ENCODE measurements around the gene CCL22.
"Not testable (repeated sequence)": the region's sequence is repeated elsewhere in the genome, so short reads cannot be mapped to it uniquely, and the experiment has no call there.

CCL22 gene, protein sequence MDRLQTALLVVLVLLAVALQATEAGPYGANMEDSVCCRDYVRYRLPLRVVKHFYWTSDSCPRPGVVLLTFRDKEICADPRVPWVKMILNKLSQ

DNA sequence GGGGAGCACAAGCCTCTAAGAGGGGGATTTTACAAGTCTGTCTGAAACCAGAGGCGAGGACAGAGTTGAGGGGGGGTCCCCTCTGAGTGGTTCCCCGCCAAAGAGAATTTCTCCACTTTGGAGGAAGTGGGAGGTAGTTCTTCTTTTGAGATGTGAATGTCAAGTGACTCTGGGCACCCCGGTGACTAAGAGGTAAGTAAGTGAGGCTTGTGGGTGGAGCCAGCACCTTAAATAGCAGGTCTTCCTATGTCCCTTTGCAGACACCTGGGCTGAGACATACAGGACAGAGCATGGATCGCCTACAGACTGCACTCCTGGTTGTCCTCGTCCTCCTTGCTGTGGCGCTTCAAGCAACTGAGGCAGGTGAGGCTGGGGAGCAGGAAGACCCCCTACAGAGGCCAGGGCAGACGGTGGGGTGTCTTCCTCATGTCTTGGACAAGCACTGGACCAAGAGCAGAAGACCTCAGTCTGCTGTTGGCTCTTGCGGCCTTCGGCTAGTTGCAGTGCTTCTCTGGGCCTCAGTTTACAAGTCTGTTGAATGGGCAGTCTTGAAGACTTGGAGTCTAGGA is at the start of gene CCL22:
TSS of gene CCL22 (plus strand) at position 257 of the 569 bp plus-strand sequence. CDS start at position 291, 34 bp downstream.
- DNase-seq (ENCODE audit: low spot score) = no peak

DNA sequence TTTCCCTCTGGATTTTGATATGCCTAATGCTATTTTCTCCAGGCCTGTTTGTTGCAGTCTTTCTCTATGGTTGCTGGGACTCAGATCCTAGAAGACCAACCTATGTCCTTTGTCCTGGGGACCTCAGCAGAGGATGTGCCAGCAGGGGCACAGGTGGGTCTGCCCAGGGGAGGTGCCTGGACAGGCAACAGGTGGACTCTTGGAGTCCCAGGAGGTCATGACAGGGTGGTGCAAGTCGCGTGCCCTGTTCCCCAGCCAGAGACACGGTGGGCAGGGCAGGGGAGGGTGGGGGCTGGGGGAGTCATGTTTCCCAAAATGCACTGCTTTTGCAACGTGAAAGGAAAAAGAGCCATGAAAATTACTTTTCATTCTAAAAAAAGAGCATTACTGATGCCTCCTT is 47.8 kb upstream of the CCL22 start:
- DNase-seq (ENCODE audit: low spot score) = no peak

DNA sequence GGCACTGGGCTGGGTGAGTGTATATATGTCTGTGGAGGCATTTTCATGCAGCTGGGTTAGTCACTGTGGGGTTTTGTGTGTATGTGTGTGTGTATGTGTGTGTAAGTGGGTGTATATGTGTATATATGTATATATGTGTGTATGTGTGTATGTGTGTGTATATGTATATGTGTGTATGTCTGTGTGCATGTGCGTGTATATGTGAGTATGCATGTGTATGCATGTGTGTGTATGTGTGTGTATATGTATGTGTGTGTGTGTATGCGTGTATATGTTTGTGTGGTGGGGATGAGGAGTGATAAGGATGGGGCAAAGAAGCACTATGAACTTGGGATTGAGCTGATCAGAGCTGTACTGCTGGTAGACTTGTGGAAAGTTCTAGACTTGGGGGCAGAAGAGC is 45.1 kb upstream of the CCL22 start:
- no peak for DNase-seq (ENCODE audit: low spot score)

DNA sequence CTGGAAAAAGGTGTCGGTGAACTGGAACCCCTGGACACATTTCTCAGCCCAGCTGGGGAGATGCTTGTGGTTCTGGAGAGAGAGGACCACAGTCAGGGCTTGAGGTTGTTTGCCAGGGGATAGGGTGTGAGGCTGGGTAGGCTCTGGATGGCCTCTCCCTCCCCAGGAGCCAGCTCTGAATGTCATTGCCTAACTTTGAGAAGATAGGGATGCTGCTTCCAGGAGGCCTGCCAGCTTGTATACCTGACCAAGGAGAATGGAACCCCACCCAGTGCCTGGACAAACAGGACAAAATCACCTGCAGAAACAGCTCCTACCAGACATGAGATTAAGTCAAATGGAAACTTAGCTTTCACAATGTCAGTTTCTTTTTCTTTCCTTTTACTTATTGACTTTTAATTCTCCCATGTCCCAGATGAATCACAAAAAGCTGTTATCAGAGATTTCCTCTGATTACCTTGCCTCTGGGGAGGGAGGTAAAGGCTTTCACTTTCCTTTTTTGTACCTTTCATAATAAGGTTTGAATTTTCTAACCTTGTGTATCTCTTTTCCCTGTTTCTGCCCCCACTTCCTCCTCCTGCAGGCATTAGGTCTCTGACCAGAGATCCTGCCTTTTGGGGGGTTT is 44.3 kb upstream of the CCL22 start:
- no peak for DNase-seq (ENCODE audit: low spot score)

DNA sequence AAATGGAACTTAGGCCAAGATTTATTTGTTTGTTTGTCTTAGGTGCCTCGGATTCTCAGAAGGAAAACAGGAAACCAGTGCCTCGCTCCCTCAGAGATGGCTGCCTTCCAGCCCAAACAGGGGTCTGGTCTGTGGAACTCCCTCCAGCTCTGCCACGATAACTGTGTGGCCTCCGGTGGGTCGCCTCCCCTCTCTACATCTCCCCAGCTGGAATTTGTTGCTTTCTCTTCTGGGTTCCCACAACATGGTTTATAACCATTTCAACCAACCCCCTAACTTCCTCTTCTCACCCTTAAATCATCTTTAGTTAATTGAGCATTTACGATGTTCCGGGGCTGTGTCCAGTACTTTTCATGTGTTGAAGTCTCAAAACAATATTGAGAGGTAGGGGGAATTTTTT is 43.2 kb upstream of the CCL22 start:
- DNase-seq (ENCODE audit: low spot score) = no peak

DNA sequence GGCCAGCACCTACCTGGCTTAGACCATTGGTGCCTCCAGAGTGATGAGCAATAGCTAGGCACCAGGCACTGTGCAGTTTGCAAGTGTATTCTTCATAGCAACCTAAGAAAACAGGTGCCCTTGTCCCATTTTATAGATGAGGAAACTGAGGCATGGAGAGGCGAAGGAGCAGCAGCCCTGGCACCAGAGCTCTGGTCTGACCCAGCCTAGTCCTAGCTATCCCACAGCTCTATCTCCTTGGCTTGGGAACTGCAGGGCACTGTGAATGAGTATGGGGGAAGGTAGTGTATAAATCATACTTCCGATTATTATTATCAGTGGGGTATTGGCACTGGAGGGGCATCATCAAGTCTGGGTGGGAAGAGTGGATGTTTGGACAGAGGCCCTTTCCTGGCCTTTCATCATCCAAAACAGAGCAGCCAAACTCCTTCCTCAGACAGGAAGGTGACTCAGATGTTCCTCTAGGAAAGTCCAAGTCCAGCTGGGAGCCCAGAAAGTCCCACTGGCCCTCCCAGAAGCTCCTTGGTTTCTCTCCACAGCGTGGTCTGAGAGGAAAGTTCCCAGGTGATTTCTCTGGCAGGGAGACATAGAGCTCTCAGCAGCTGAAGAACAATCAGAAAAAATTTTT is 42.1 kb upstream of the CCL22 start:
- peak; percentile 20 for DNase-seq (ENCODE audit: low spot score)

DNA sequence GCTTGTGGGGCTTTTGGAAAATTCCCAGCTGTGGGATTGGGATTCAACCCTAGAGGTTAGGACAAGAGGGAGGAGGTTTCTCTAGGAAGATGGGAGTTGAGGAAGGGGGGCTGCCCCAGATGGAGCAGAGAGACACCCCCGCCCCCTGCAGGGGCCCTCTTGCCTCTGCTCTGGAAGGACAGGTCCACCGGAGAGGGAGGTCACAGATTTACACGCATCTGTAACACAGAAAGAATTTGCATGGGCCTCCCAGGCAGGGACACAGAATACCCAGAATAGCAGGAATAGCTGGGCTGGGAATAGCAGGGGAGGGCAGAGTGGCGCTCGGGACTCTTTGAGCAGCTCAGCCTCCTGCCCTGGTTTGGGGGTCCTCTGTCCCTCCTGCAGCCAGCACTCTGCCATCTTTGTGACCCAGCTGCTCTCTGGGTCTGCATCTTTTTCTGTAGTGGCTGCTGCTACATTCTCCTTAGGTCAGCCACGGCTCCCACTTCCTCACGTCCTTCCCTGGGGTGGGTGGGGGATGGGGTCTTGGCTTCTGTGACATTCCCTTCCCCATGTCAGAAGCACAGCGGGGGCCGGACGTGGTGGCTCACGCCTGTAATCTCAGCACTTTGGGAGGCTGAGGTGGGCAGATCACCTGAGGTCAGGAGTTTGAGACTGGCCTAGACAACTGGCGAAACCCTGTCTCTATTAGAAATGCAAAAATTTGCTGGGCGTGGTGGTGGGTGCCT is 40.2 kb upstream of the CCL22 start:
- no peak for DNase-seq (ENCODE audit: low spot score)

DNA sequence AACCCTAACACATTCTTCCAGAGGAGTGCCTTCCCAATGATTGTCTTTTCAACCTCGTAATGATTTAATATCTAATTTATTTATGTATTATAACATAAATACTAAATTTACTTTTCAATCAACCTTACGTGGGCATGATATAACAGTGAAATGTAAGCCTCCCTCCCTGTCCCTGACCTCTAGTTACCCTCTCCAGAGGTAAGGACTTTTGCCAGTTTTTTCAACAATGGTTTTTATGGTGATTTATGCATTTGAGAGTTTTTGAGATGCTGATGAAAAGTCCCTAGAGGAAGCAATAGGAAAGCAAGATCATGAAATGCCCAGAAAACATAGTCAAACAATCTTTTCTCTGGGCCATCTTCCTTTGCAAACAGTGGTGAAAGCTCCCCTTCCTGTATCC is 38.9 kb upstream of the CCL22 start:
- no peak for DNase-seq (ENCODE audit: low spot score)

DNA sequence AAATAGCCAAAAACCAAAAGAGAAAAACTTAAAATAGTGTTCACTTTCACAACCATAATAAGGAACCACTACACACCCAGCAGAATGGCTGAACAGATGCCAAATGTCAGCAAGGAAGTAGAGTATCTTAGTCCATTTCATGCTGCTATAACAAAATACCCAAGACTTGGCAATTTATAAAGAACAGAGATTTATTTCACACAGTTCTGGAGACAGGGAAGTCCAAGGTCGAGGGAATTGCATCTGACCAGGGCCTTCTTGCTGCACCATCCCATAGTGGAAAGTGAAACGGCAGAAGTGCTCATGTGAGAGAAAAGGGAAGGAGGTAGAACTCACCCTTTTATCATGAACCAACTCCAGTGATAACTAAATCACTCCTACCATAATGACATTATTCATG is 33.8 kb upstream of the CCL22 start:
- DNase-seq (ENCODE audit: low spot score) = no peak

DNA sequence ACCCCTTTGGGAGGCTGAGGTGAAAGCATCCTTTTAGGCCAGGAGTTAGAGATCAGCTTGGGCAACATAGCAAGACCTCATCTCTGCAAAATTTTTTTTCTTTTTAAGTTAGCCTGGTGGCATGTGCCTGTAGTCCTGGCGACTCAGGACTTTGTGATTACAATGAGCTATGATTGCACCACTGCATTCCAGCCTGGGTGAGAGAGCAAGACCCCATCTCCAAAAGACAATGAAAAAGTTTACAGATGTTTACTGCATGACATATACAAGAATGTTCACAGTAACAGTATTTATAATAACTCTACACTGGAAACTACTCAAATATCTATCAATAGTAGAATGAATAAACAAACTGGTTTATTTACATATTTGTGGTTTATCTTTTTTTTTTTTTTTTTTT is 33.1 kb upstream of the CCL22 start:
- DNase-seq (ENCODE audit: low spot score) = no peak

DNA sequence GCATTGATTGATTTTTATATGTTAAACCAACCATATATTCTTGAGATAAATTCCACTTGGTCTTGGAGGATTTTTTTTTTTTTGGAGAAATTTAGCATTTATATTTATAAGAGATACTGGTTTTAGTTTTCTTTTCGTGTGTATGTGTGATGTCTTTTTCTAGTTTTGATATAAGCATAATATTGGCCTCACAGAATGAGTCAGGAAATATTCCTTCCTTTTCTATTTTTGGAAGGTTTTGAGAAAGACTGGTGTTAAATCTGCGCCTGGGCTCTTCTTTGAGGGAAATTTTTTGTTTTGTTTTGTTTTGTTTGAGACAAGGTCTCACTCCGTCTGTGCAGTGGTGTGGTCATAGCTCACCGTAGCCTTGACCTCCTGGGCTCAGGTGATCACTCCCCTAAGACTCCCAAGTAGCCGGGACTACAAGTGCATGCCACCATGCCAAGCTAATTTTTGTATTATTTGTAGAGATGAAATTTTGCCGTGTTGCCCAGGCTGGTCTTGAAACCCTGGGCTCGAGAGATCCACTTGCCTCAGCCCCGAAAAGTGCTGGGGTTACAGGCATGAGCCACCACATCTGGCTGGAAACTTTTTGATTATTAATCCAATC is 28.8 kb upstream of the CCL22 start:
- DNase-seq (ENCODE audit: low spot score) = no peak

DNA sequence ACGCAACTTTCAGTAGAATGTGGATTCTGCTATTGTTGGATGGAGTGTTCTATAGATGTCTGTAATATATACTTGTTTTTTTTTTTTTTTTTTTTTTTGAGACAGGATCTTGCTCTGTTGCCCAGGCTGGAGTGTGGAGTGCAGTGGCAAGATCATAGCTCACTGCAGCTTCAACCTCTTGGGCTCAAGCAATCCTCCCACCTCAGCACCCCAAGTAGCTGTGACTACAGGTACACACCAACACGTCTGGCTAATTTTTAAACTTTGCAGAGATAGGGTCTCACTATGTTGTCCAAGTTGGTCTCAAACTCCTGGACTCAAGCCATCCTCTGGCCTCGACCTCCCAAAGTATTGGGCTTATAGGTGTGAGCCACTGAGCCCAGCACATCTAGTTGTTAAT is 27.2 kb upstream of the CCL22 start:
- DNase-seq (ENCODE audit: low spot score) = no peak

DNA sequence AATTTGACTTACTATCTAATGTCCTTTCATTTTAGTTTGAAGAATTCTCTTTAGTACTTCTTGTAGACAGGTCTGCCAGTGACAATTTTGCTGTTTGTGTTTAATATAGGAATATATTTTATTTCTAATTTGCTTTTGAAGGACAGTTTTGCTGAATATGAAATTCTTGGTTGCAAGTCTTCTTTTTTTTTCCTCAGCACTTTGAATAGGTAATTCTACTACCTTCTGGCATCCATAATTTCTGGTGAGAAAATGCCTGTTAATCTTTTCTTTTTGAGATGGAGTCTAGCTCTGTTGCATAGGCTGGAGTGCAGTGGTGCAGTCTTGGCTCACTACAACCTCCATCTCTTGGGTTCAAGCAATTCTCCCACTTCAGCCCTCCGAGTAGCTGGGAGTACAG is 25.2 kb upstream of the CCL22 start:
- DNase-seq (ENCODE audit: low spot score) = no peak

DNA sequence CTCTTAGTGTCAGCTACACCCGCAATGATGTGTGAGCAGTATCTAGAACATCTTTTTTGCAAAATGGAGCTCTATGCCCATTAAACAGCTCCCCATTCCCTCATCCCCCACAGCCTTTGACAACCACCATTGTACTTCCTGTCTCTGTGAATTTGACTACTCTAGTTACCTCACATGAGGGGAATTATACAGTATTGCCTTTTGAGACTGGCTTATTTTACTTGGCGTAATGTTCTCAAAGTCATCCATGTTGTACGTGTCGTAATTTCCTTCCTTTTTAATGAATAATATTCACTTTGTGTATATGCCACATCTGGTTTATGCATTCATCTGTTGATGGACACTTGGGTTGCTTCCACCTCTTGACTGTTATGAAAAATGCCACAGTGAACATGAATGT is 23.2 kb upstream of the CCL22 start:
- no peak for DNase-seq (ENCODE audit: low spot score)

DNA sequence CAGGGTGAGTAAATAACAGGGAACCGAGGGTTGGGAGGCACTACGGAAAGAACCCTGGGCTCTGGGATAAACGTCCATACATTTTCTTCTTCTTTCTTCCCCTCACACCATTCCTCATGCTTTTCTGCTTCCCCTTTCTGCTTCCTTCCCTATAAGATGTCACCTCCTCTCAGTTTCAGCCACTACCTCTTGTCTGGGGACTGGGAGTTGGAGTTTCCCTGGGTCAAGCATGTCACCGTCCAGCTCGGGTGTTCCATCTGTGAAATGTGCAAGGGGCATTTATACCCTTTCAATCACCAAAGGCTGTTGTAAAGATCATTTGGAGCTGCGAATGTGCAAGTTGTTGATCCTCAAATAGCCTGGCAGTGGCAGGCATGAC is 17.5 kb upstream of the CCL22 start:
- no peak for DNase-seq (ENCODE audit: low spot score)

DNA sequence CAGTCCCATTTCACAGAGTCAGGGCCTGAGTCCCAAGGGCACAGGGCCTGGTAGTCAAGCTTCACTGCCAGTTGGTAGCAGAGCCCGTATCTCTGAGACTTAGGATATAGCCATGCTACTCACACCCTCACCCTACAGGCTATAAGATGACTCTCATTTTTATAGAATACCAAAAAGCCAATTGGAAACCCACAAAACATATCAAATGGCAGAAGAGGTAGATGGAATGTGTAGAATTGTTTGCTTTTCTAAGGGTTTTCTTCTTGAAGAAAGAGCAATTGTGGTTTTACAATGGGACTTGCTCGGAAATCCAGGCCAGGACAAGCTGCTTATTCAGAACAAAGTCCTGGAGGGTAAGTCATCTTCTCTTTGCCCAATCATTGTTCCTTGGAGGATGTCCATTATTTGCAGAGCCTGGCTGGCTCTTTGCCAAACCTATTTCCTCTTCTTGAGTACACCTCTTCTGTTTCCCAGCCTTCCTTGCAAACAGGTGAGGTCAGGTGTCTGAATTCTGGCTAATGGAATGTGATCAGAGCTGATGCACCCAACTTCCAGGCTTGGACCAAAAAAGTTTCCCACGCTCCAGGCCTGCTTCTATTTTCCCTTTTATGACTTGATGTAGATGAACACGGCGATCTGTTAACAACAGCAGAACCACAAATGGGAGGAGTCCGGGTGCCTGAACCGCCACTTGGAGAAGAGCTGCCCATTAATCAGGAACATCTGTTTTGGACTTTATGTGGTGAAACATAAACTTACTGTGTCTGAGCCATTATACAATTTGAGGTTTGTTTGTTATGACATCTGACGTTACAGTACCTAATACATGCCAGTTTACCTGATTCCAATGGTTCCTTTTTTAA is 16.9 kb upstream of the CCL22 start:
- peak; percentile 6 for DNase-seq (ENCODE audit: low spot score)

DNA sequence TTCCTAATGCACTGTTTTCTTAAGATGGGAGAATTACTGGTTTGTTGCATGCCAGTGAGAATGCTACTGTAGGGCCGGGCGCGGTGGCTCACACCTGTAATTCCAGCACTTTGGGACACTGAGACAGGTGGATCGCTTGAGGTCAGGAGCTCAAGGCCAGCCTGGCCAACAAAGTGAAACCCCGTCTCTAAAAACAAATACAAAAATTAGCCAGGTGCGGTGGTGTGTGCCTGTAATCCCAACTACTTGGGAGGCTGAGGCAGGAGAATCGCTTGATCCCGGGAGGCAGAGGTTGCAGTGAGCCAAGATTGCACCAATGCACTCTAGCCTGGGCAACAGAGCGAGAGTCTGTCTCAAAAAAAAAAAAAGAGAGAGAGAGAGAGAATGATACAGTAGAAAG is 16.0 kb upstream of the CCL22 start:
- not testable (repeated sequence) for DNase-seq (ENCODE audit: low spot score)

DNA sequence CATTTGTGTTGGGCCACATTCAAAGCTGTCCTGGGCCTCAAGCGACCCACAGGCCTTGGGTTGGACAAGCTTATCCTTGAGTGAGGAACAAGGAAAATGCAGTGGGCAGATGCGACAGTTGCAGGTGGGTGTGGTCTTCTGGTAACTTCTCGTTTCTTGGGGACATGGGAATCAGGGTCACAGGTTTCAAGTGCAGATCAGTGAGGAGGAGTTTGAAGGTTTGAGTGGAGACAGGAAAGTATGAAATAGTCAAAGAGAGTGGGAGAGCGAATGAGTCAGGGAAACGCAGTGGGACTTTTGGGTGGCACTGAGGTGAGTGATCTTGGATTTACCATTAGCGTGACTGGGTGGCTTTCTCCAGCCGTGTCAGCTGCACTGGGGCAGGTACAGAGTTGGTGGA is 15.4 kb upstream of the CCL22 start:
- DNase-seq (ENCODE audit: low spot score) = no peak

DNA sequence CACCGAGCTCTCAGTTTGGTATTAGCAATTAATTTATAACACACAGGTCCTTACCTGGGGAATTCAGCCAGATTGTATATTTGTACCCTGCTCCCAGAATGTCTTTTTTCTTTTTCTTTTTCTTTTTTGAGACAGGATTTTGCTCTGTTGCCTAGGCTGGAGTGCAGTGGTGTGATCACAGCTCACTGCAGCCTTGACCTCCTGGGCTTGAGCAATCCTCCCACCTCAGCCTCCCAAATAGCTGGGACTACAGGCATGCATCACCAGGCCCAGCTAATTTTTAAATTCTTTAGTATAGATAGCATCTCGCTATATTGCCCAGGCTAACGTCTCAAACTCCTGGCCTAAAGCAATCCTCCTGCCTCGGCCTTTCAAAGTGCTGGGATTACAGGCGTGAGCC is 14.5 kb upstream of the CCL22 start:
- not testable (repeated sequence) for DNase-seq (ENCODE audit: low spot score)

DNA sequence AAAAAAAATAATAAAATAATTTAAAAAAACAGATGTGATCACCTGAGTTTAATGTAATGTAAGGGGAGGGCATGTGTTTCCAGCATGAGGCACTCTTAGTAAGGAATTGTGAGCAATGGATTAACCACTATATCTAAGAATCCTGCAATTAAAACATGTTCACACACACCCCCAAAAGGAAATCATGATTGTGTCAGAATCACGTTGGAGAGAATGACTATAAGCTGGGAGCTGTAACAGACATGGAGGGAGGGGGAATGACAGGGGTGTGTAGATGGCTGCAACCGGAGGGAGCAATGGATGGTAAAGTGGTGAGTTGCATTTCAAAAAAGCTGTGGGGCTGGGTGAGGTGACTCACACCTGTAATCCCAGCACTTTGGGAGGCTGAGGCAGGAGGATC is 13.6 kb upstream of the CCL22 start:
- DNase-seq (ENCODE audit: low spot score) = no peak

DNA sequence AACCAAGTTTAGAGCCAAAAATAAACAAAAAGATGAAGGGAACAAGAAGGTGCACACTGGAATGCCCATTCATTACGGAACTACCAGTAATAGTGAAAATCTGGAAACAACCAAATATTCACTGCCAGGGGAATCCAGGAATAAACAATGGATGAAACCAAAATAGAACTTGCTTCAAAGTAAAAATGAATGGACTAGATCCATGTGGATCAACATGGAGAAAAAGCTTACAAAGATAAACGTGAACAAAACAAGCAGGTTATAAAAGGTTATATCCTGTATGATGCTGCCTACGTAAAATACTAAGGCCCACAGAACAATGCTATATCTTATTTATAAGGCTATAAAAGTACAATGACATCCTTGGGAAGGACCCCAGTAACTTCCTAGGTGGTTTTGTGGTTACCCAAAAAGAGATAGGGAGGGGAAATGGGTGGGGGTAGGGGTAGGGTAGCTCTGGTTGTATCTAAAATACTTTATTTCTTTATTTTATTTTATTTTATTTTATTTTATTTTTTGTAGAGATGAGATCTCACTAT is 12.8 kb upstream of the CCL22 start:
- no peak for DNase-seq (ENCODE audit: low spot score)

Measured in COLO829 (cell line).